Fibroblast of skin of right biceps (primary cell): ENCODE measurements around the gene PPP1CB.
"Not testable (repeated sequence)": the region's sequence is repeated elsewhere in the genome, so short reads cannot be mapped to it uniquely, and the experiment has no call there.

Experiments
- DNase-seq: peaks from one replicate; pipeline ENCODE4 v3.0.0-alpha.2; 2013

PPP1CB gene

GRCh38 chr2:28751252-28751955 lies at the start of gene PPP1CB:
Gene PPP1CB, plus strand, starts transcription at chr2:28751830. Its CDS starts 295 bp downstream, at chr2:28752125.
- DNase-seq = peak; percentile 95

- DNase-seq = no peak
Measured at GRCh38 chr2:28702415-28702861, 49.2 kb upstream of the PPP1CB start.

- no peak for DNase-seq
Measured at GRCh38 chr2:28702878-28703277, 48.8 kb upstream of the PPP1CB start.

GRCh38 chr2:28704621-28705020 lies 47.0 kb upstream of the PPP1CB start:
- no peak for DNase-seq

- no peak for DNase-seq
Measured at GRCh38 chr2:28705751-28706440, 45.7 kb upstream of the PPP1CB start.

GRCh38 chr2:28707592-28707991 lies 44.0 kb upstream of the PPP1CB start:
- no peak for DNase-seq

- no peak for DNase-seq
Measured at GRCh38 chr2:28709101-28709500, 42.5 kb upstream of the PPP1CB start.

GRCh38 chr2:28710545-28710944 lies 41.1 kb upstream of the PPP1CB start:
- no peak for DNase-seq

- DNase-seq = peak; percentile 76
Measured at GRCh38 chr2:28713577-28714298, 37.9 kb upstream of the PPP1CB start.

GRCh38 chr2:28716265-28716865 lies 35.3 kb upstream of the PPP1CB start:
- DNase-seq = peak; percentile 92

GRCh38 chr2:28717339-28717758 lies 34.3 kb upstream of the PPP1CB start:
- DNase-seq = peak; percentile 86

GRCh38 chr2:28720345-28720744 lies 31.3 kb upstream of the PPP1CB start:
- no peak for DNase-seq

GRCh38 chr2:28721601-28722191 lies 29.9 kb upstream of the PPP1CB start:
- peak; percentile 20 for DNase-seq

GRCh38 chr2:28725021-28725711 lies 26.5 kb upstream of the PPP1CB start:
- no peak for DNase-seq

- DNase-seq = no peak
Measured at GRCh38 chr2:28726177-28726576, 25.5 kb upstream of the PPP1CB start.

- DNase-seq = peak; percentile 28
Measured at GRCh38 chr2:28729698-28730097, 21.9 kb upstream of the PPP1CB start.

GRCh38 chr2:28730641-28731146 lies 20.9 kb upstream of the PPP1CB start:
- no peak for DNase-seq

GRCh38 chr2:28735511-28735910 lies 16.1 kb upstream of the PPP1CB start:
- no peak for DNase-seq

GRCh38 chr2:28736034-28736433 lies 15.6 kb upstream of the PPP1CB start:
- no peak for DNase-seq

GRCh38 chr2:28737655-28738054 lies 14.0 kb upstream of the PPP1CB start:
- DNase-seq = no peak

GRCh38 chr2:28742619-28743018 lies 9.0 kb upstream of the PPP1CB start:
- not testable (repeated sequence) for DNase-seq

GRCh38 chr2:28745225-28745624 lies 6.4 kb upstream of the PPP1CB start:
- no peak for DNase-seq
